Panc1 (cell line): ENCODE data around the gene RUNX1. TPM values are rescaled to one million over a fixed set of nuclear protein-coding genes. Genes with fewer than 3 reads are reported as not detected.

Experiments
- ATAC-seq: fragments of 200-7000 bp; cut with Tn5 transposase; 2 replicates; pipeline ENCODE4 v1.9.1; 2020; ENCODE audit warnings: mild to moderate bottlenecking, moderate library complexity
- BruUV-seq: library from RNA; stranded (reverse); fragments of 400-500 nt; replicated peaks from 2 replicates; lab custom pipeline; 2021; lab: Mats Ljungman, UMichigan
- CTCF ChIA-PET: fragments of 300-600 bp; sonication (Branson Sonifier 250); formaldehyde crosslinking; loops from one replicate; lab custom pipeline; 2022; ENCODE audit warnings: antibody characterized with exemption; lab: Charles Lee
- POLR2A ChIA-PET: fragments of 300-600 bp; sonication (Branson Sonifier 250); formaldehyde crosslinking; loops from one replicate; lab custom pipeline; 2022; ENCODE audit warnings: antibody characterized with exemption; lab: Charles Lee
- DNase-seq: peaks from one replicate; pipeline ENCODE4 v3.0.0-alpha.2; 2010; ENCODE audit warnings: low read depth, low spot score
- H3K27ac ChIP-seq: 2 replicates; pipeline ENCODE4 v1.5.1; 2011; ENCODE audit warnings: mild to moderate bottlenecking, low read length, inconsistent platforms
- H3K27me3 ChIP-seq: fragments of 200-500 bp; sonication (Bioruptor generic); 2 replicates; pipeline ENCODE4 v1.6.0; 2014; ENCODE audit warnings: low read length, inconsistent platforms; ENCODE audit not compliant: control insufficient read depth, insufficient read depth
- H3K36me3 ChIP-seq: fragments of 200-500 bp; sonication (Bioruptor generic); 2 replicates; pipeline ENCODE4 v1.5.1; 2014; ENCODE audit warnings: inconsistent platforms, mild to moderate bottlenecking, low read length, moderate library complexity; ENCODE audit not compliant: control insufficient read depth, insufficient read depth
- H3K4me1 ChIP-seq: 2 replicates; pipeline ENCODE4 v1.5.1; 2011; ENCODE audit warnings: inconsistent platforms, mild to moderate bottlenecking, low read length, moderate library complexity; ENCODE audit not compliant: control insufficient read depth, insufficient read depth
- H3K4me3 ChIP-seq, 2 experiments: 2 replicates each; pipeline ENCODE4 v1.5.1; 2011 to 2012; ENCODE audit warnings: low read depth in 2 of 2, low read length in 2 of 2, mild to moderate bottlenecking in 2 of 2, inconsistent platforms in 1 of 2, moderate library complexity in 1 of 2
- H3K9me3 ChIP-seq: fragments of 200-500 bp; sonication (Bioruptor generic); 2 replicates; pipeline ENCODE4 v1.5.1; 2014; ENCODE audit warnings: low read depth, mild to moderate bottlenecking, inconsistent platforms, low read length, moderate library complexity; ENCODE audit not compliant: control insufficient read depth, insufficient read depth
- CTCF ChIP-seq: fragments of 450-650 bp; IDR thresholded peaks from 2 replicates; pipeline ENCODE4 v1.5.1; 2017; ENCODE audit warnings: mild to moderate bottlenecking
- POLR2AphosphoS5 ChIP-seq: IDR thresholded peaks from 2 replicates; pipeline ENCODE4 v1.6.1; 2012; ENCODE audit warnings: mild to moderate bottlenecking, low read depth, low read length, moderate library complexity
- REST ChIP-seq, 2 experiments: IDR thresholded peaks; 2 replicates each; pipeline ENCODE4 v1.6.1; 2011 to 2012; ENCODE audit warnings: low read depth in 2 of 2, control low read depth in 1 of 2, low read length in 1 of 2, mild to moderate bottlenecking in 1 of 2, moderate library complexity in 1 of 2; ENCODE audit not compliant: insufficient read depth in 1 of 2
- SIN3A ChIP-seq: IDR thresholded peaks from 2 replicates; pipeline ENCODE4 v1.6.1; 2012; ENCODE audit warnings: low read depth, mild to moderate bottlenecking, low read length, moderate library complexity, borderline replicate concordance; ENCODE audit not compliant: insufficient read depth
- TCF7L2 ChIP-seq: IDR thresholded peaks from 2 replicates; pipeline ENCODE4 v1.6.1; 2011; ENCODE audit warnings: mild to moderate bottlenecking, low read depth, low read length, inconsistent platforms
- in situ Hi-C: cut with HindIII; loops from 2 replicates; pipeline ENCODE4 v1.10.0; 2016; ENCODE audit warnings: low sequenced_read_pairs, low pct_unique_long_range_greater_than_20kb
- intact Hi-C: fragments of 100-400 bp; cut with micrococcal nuclease; formaldehyde crosslinking; loops from one replicate; pipeline ENCODE4 v1.10.0; 2022; ENCODE audit not compliant: unreplicated experiment
- total RNA-seq: library from RNA; stranded (reverse); gene quantifications from one replicate; pipeline ENCODE4 v1.2.1, GENCODE V29; 2021; ENCODE audit not compliant: unreplicated experiment

The RUNX1 gene
- total RNA-seq, 1 experiment from 2014 or later = 22.4 TPM

GRCh38 chr21:34861258-34861657, 187.8 kb downstream of the RUNX1 start:
- intact Hi-C loops (no loop called here), in situ Hi-C loops (no loop called here)
- ATAC-seq = no peak
- Histone ChIP-seq H3K27ac (no peak overlapping the region), H3K27me3 (no peaks in the 10 kb centered on the region), H3K9me3 (no peaks in the 10 kb centered on the region), H3K36me3 (peaks cover 7% of the 10 kb centered on the region; the same call in 1 of the 2 replicates), H3K4me3 (no peak overlapping the region), H3K4me1 (no peaks in the 10 kb centered on the region)
- BruUV-seq = no TSS peak
- ChIA-PET POLR2A (no interaction called here), CTCF (no interaction called here)
- TF ChIP-seq SIN3A = no peak
- no peak for TF ChIP-seq CTCF
- no peak for TF ChIP-seq REST (IDR thresholded peaks at IDR 0.05; ENCODE audit: insufficient read depth in 1 of 2, low read depth in 2 of 2, low read length in 1 of 2)
- no peak for TF ChIP-seq TCF7L2
- TF ChIP-seq POLR2AphosphoS5 = no peak
- no peak for DNase-seq

GRCh38 chr21:34859976-34860653, 189.0 kb downstream of the RUNX1 start:
- H3K27ac ChIP-seq = no peak overlapping the region
- TF ChIP-seq TCF7L2 = no peak
- no peak for TF ChIP-seq SIN3A
- TF ChIP-seq CTCF = no peak
- no peak for TF ChIP-seq POLR2AphosphoS5
- TF ChIP-seq REST (IDR thresholded peaks at IDR 0.05; ENCODE audit: insufficient read depth in 1 of 2, low read depth in 2 of 2, low read length in 1 of 2) = no peak
- H3K4me3 ChIP-seq = no peak overlapping the region
- ATAC-seq (no peak), DNase-seq (no peak)
- no peaks in the 10 kb centered on the region for H3K9me3 ChIP-seq
- in situ Hi-C loops = no loop called here
- H3K36me3 ChIP-seq = peaks cover 7% of the 10 kb centered on the region; the same call in 1 of the 2 replicates
- POLR2A ChIA-PET = no interaction called here
- intact Hi-C loops = no loop called here
- CTCF ChIA-PET = no interaction called here
- no peaks in the 10 kb centered on the region for H3K4me1 ChIP-seq
- BruUV-seq = no TSS peak
- no peaks in the 10 kb centered on the region for H3K27me3 ChIP-seq
